ENCODE measurements around the gene HOXB8. TPM values are rescaled to one million over a fixed set of nuclear protein-coding genes. Genes with fewer than 3 reads are reported as not detected.

Gene HOXB8
- total and polyA plus RNA-seq, 2 experiments from 2014 or later, result 0.31 to 0.57 TPM

DNA sequence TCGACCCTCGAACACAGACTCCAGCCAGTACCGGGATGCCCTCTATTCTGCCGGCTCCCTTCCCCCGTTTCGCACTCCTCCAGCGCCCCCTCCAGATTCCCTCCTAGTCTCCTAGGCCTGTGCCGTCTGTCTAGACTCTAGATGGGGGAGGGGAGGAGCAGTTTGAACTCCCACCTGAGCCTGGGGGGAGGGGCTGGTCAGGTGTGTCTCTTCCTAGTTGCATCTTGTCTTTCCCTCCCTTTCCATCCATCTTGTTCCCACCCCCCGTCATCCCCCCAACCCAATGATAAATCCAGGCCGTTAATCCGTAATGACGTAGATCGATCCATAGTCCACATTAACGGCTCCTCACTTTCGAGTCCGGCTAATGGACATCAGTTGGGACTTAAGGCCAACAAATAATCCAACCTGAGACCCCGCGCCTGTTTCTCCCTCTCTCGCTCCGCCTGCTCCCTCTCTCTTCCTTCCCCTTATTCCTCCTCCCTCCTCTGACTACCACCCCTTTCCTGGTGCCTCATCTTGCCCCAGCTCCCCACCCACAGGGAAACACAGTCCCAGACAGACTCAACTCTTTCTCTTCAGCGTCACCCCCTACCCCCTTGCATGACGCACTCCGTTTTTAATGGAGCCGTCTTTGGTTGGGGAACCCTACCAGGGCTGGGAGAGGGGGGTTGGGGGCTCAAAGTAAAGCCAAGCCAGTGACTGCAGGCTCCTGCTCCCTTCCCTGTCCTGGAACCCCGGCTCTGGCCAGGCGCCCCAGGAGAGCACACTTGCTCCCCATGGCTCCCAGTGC, 18.2 kb downstream of the HOXB8 start:
- H3K9me3 ChIP-seq (ENCODE audit: low read depth), result no peaks in the 10 kb centered on the region
- TF ChIP-seq EZH2 (IDR thresholded peaks at IDR 0.05; ENCODE audit: borderline replicate concordance) (no peak), EZH2phosphoT487 (IDR thresholded peaks at IDR 0.05; ENCODE audit: low read depth, severe bottlenecking, unreplicated experiment) (no peak), CTCF (IDR thresholded peaks at IDR 0.05; ENCODE audit: poor library complexity) (no peak)
- H3K4me2 ChIP-seq, result peak overlapping the region; percentile 92
- peaks cover 10% of the 10 kb centered on the region for H3K4me1 ChIP-seq (ENCODE audit: insufficient read depth)
- H3K27ac ChIP-seq, result peak overlapping the region; percentile 37
- peak overlapping the region; percentile 27 for H3K4me3 ChIP-seq
- WGBS (ENCODE audit: low lambda C conversion rate, missing lambda C conversion rate), result 15% methylated on average over 26 of the region's 26 CpGs
- no peaks in the 10 kb centered on the region for H3K79me2 ChIP-seq
- no peak overlapping the region for H2AFZ ChIP-seq
- no peaks in the 10 kb centered on the region for H4K20me1 ChIP-seq (ENCODE audit: insufficient read depth, poor library complexity, severe bottlenecking)
- H3K36me3 ChIP-seq (replicated peaks; ENCODE audit: insufficient read depth, low read depth), result no peaks in the 10 kb centered on the region
- no peak for DNase-seq (ENCODE audit: low spot score)
- peaks cover 96% of the 10 kb centered on the region for H3K27me3 ChIP-seq
- H3K9me2 ChIP-seq (replicated peaks; ENCODE audit: insufficient read depth), result no peaks in the 10 kb centered on the region

DNA sequence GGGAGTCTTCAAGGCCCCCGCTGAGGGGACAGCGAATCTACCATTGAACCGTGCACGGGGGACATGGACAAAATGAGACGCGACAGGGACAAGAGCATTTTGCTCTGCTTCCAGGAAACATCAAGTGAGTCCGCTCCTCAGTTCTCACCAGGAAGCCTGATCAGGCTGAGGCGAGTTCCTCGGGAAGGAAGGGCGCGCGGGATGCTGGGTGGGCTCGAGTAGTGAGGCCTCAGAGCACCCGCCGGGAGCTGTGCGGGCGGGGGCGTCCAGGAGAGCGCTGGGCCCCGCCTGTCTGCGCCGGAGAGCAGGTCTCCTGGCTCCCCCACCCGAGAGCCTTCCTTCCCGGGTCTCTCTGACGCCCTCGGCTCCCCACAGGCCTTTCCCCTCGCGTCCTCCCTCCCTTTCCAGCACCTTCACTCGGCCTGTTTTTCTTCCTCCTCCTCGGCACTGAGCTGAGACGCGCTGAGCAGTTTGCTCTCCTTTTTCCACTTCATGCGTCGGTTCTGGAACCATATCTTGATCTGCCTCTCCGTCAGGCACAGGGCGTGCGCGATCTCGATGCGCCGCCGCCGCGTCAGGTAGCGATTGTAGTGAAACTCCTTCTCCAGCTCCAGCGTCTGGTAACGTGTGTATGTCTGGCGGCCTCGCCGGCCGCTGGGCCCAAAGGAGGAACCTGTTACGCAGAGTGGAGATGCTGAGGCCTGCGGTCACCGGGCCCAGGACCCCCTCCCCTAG, 18.9 kb downstream of the HOXB8 start:
- Histone ChIP-seq H3K4me1 (ENCODE audit: insufficient read depth) (peaks cover 10% of the 10 kb centered on the region), H3K27ac (peak overlapping the region; percentile 4), H3K36me3 (replicated peaks; ENCODE audit: insufficient read depth, low read depth) (no peaks in the 10 kb centered on the region), H2AFZ (no peak overlapping the region), H3K9me2 (replicated peaks; ENCODE audit: insufficient read depth) (no peaks in the 10 kb centered on the region), H3K79me2 (no peaks in the 10 kb centered on the region), H3K9me3 (ENCODE audit: low read depth) (no peaks in the 10 kb centered on the region), H4K20me1 (ENCODE audit: insufficient read depth, poor library complexity, severe bottlenecking) (no peaks in the 10 kb centered on the region), H3K4me2 (peak overlapping the region; percentile 92), H3K27me3 (peaks cover 95% of the 10 kb centered on the region), H3K4me3 (no peak overlapping the region)
- WGBS (ENCODE audit: low lambda C conversion rate, missing lambda C conversion rate), result 12% methylated on average over 49 of the region's 54 CpGs
- DNase-seq (ENCODE audit: low spot score), result peak; percentile 33
- TF ChIP-seq EZH2 (IDR thresholded peaks at IDR 0.05; ENCODE audit: borderline replicate concordance), result peak; percentile 47
- peak; percentile 29 for TF ChIP-seq EZH2phosphoT487 (IDR thresholded peaks at IDR 0.05; ENCODE audit: low read depth, severe bottlenecking, unreplicated experiment)
- no peak for TF ChIP-seq CTCF (IDR thresholded peaks at IDR 0.05; ENCODE audit: poor library complexity)

DNA sequence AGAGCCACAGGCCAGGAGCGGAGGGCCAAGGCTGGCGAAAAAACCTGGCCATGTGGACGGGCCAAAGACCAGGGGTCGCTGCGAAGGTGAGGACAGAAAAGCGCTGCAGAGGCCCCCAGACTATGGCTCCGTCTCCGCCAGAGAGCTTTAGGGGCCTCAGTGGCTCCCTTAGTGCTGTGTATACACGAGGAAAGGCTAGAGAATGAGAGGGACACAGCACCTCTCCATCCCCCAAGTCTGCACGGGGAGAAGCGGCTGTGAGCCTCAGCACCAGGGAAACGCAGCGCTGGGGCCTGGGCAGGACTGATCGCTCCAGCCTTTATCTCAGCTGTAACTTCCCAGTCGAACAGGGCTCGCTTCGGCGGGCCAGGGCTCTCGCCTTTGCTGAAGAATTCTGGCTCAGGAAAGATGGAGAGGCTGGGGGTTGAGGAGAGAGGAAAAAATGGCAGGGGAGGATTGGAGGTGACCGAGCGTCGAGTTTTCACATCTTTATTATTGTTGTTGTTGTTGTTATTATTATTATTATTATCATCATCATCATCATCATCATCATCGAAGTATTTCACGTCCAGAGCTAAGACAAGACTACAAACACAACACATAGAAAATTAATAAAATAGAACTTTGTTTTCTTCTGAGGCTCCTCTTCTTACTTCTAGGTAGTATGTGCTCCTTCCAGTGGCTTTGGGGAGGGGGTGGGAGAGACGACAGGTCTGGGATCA, 19.7 kb downstream of the HOXB8 start:
- no peaks in the 10 kb centered on the region for H3K9me3 ChIP-seq (ENCODE audit: low read depth)
- peak overlapping the region; percentile 92 for H3K4me2 ChIP-seq
- 47% methylated on average over 25 of the region's 25 CpGs for WGBS (ENCODE audit: low lambda C conversion rate, missing lambda C conversion rate)
- H3K9me2 ChIP-seq (replicated peaks; ENCODE audit: insufficient read depth), result no peaks in the 10 kb centered on the region
- DNase-seq (ENCODE audit: low spot score), result no peak
- H3K27ac ChIP-seq, result no peak overlapping the region
- TF ChIP-seq EZH2 (IDR thresholded peaks at IDR 0.05; ENCODE audit: borderline replicate concordance), result no peak
- TF ChIP-seq EZH2phosphoT487 (IDR thresholded peaks at IDR 0.05; ENCODE audit: low read depth, severe bottlenecking, unreplicated experiment), result peak; percentile 35
- no peak for TF ChIP-seq CTCF (IDR thresholded peaks at IDR 0.05; ENCODE audit: poor library complexity)
- peaks cover 94% of the 10 kb centered on the region for H3K27me3 ChIP-seq
- H2AFZ ChIP-seq, result no peak overlapping the region
- H3K4me3 ChIP-seq, result no peak overlapping the region
- no peaks in the 10 kb centered on the region for H4K20me1 ChIP-seq (ENCODE audit: insufficient read depth, poor library complexity, severe bottlenecking)
- H3K79me2 ChIP-seq, result no peaks in the 10 kb centered on the region
- peaks cover 4% of the 10 kb centered on the region for H3K4me1 ChIP-seq (ENCODE audit: insufficient read depth)
- H3K36me3 ChIP-seq (replicated peaks; ENCODE audit: insufficient read depth, low read depth), result no peaks in the 10 kb centered on the region

Data from hepatocyte (in vitro differentiated cells).